Activated naive CD4-positive, alpha-beta T cell treated with anti-CD3 and anti-CD28 coated beads, Interleukin-2, amount 10 ng/mL, durations not matched to agents 5 hours and 36 hours (primary cell): Measurements from ENCODE around the gene SLC17A7. TPM values are rescaled to one million over a fixed set of nuclear protein-coding genes. Genes with fewer than 3 reads are reported as not detected.

Source experiments
- total RNA-seq, 2 experiments: library from RNA; stranded (reverse); gene quantifications; one replicate each; pipeline ENCODE4 v1.2.3, GENCODE V29; 2021

SLC17A7 gene
- under 1 TPM; 0.19 to 0.23 TPM for total RNA-seq

DNA sequence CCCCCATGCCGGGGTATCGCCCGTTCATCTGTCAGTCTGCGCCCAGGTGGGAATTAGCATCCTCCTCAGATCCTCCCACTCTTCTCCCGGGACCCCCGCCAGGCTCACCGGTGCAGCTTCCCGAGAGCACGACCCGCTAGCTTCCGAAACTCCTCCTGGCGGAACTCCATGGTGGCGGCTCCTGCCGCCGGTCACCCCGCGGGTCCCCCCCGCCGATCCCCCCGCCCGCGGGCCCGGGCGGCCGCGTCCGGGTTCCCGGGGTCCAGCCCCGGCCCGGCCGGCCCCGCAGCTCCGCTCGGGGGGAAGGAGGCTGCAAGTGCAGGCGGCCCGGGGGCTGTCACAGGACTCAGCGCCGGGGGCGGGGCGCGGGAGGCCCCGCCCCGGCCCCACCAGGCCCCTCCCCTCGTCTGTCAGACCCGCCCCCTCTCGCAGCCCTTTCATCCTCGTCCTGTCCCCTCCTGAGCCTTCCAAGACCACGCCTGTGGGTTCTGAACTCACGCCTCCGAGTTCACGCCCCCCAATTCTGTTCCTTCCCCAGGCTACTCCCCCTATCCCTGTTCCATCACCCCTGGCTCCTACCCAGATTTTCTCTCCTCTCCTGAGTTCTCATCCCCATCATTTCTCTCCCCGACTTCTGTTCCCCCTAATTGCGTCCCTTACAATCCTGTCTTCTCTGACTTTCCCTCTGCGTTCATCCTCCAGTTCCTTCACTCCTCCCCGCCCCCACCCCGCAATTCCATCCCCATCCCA is at the start of gene SLC17A7:
TSS of gene SLC17A7 (minus strand) at position 318 of the 750 bp plus-strand sequence. CDS start at position 170, 148 bp downstream.

DNA sequence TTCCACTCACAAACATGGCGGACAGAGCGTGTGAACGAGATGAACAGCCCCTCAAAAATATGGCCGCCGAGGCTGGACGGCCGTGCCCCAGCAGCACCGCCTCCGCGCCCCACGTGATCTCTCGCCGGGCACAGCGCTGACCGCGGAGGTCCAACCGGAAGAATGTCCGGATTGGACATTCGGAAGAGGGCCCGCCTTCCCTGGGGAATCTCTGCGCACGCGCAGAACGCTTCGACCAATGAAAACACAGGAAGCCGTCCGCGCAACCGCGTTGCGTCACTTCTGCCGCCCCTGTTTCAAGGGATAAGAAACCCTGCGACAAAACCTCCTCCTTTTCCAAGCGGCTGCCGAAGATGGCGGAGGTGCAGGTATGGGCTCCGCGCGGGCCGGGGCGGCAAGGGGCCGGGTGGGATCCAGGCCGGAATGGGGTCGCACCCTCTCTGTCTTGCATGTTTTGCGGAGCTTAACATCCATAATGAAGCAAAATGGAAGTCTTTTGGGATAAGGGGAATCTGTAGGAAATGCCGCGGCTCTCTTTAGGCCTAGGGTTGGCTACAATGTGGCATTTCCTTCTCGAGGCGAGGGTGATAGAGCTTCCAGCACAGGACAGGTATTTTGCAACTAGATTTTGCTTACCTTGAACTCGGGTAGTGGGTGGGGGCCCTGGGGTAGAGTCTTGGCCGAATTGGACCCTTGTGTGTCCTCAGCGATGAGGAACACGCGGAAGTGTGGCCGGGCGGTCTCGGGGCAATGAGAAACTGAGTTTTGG is 46.1 kb upstream of the SLC17A7 start, which contains the start of gene RPL13A:
TSS of gene RPL13A (plus strand) at position 332 of the 769 bp plus-strand sequence. CDS start at position 354, 22 bp downstream.

GRCh38 chr19:49473868-49474541 is 32.7 kb upstream of the SLC17A7 start, which contains the start of gene FLT3LG:
Gene FLT3LG, plus strand, starts transcription at chr19:49474215. Its CDS starts 425 bp downstream, at chr19:49474640.

GRCh38 chr19:49453013-49453756 is 11.9 kb upstream of the SLC17A7 start, which contains the start of gene ALDH16A1:
Gene ALDH16A1, plus strand, starts transcription at chr19:49453225. Its CDS starts 107 bp downstream, at chr19:49453332.

DNA sequence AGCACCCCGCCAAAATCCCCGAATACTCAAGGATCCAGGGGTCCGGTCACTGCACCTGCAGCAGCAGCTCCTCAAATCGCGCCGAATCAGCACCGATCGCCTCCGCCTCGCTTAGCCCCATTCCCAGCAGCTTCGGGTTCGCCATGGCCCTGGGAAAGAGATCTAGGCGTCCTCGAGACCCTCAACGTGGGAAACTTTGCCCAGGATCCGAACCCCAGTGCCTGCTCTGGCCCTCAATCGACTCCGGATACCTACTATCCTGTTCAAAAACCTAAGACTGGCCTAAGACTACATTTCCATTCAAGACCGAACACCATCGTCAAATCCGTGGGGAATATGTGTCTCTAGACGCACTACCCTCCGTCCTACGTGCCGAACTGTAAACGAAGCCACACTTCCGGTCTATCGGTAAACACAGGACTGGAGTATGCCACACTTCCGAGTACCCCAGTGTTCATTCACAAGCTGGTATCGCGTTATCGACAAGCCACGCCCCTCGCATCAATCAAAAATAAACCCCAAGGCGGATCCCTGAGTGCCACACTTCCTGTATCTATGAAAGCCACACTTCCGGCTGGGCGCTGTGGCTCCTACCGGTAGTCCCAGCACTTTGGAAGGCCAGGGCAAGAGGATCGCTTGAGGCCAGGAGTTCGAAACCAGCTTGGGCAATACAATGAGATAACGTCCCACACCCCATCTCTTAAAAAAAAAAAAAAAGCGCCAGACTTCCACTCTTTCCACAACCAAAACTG is 10.3 kb upstream of the SLC17A7 start, which contains the start of gene PIH1D1:
TSS of gene PIH1D1 (minus strand) at position 385 of the 752 bp plus-strand sequence. CDS start at position 145, 240 bp downstream.

DNA sequence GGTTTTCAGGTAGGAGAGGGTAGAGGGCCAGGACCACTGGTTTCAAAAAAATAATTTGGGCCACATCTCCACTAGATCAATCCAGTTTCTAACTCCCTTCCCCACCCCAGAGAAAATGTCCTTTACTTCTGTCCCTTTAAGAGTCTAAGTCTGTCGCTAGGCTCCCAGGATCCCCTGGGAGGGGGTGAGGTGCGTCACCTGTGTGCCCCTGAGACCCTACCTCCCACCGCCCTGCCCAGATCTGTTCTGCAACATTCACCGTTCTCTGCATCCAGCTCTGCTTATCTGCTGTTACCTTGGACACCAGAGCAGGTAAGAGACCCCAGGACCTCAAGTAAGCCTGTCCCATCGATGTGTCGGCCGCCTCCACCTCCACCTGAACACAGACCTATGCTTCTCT is 16.1 kb downstream of the SLC17A7 start, which contains the start of gene GFY:
TSS of gene GFY (plus strand) at position 211 of the 400 bp plus-strand sequence. CDS start 1,043 bp downstream, outside the sequence.

DNA sequence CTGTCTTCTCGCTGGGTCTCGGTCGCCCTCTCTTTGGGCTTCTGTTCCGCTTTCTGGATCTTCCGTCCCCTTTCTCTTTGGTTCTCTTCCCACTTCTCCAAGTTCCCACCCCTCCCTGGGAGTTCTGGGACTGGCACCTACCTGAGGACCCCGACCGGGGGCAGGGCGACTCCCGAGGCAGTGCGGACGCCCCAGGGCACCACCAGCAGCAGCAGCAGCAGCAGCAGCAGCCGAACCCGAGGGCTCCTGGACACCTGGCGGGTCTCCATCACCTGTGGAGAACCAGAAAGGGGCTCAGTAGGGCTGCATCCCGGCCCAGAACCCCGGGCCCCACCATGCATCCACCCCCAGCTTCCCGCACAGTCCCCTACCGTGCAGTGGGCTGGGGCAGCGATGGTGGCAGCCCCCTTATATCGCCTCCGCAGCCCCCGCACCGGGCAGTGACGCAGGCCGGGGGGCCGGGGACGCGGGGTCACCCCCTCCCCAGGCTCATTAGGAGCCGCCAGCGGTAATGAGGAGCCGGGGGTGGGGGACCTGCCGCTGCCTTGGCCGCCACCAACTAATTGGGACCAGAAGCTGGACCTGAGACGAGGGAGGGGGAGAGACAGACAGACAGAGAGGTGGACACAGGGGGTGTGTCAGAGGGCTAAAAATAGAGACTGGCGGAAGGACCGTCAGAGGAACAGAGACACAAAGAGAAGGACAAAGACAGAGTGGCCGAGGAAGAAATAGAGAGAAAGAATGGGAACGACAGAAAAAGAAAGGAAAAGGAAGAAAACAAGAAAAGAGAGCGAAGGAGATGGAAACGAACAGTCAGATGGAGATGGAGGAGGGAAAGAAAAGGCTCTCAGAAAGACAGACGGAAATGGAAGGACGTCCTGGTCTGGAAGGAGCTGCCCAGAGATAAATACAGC is 18.0 kb downstream of the SLC17A7 start, which contains the start of gene PTH2:
TSS of gene PTH2 (minus strand) at position 371 of the 914 bp plus-strand sequence. CDS start at position 269, 102 bp downstream.

GRCh38 chr19:49387936-49388372 is 53.4 kb downstream of the SLC17A7 start, which contains the start of gene KASH5:
Gene KASH5, plus strand, starts transcription at chr19:49388249. Its CDS starts 2,635 bp downstream, at chr19:49390884.

Other genes starting within 250 kb of the SLC17A7 start
- 1 to 10 TPM; 5.3 to 5.4 TPM for gene SLC6A16, start 116.3 kb downstream of the SLC17A7 start, total RNA-seq
- 100 to 1,000 TPM; 317 to 318 TPM for gene CD37, start 106.1 kb downstream of the SLC17A7 start, total RNA-seq
- gene TEAD2, start 79.1 kb downstream of the SLC17A7 start, total RNA-seq: not detected
- gene DKKL1, start 77.7 kb downstream of the SLC17A7 start, total RNA-seq: not detected
- gene KASH5, start 53.3 kb downstream of the SLC17A7 start, total RNA-seq: under 1 TPM; 0.33 to 0.46 TPM
- 1 to 10 TPM; 1.4 to 1.5 TPM for gene PTH2, start 18.1 kb downstream of the SLC17A7 start, total RNA-seq
- gene GFY, start 16.1 kb downstream of the SLC17A7 start, total RNA-seq: not detected
- 100 to 1,000 TPM; 175 to 179 TPM for gene PIH1D1, start 10.3 kb upstream of the SLC17A7 start, total RNA-seq
- 10 to 100 TPM; 45.2 to 49.4 TPM for gene ALDH16A1, start 11.7 kb upstream of the SLC17A7 start, total RNA-seq
- 100 to 1,000 TPM; 398 to 423 TPM for gene FLT3LG, start 32.7 kb upstream of the SLC17A7 start, total RNA-seq
- 1,000 to 10,000 TPM; 3,272 to 3,289 TPM for gene RPL13A, start 46.1 kb upstream of the SLC17A7 start, total RNA-seq
- gene RPS11, start 54.9 kb upstream of the SLC17A7 start, total RNA-seq: 1,000 to 10,000 TPM; 3,280 to 3,427 TPM
- 10 to 100 TPM; 28.0 to 34.5 TPM for gene FCGRT, start 71.1 kb upstream of the SLC17A7 start, total RNA-seq
- 1 to 10 TPM; 1.8 to 2.6 TPM for gene RCN3, start 86.5 kb upstream of the SLC17A7 start, total RNA-seq
- gene NOSIP, start 139.0 kb upstream of the SLC17A7 start, total RNA-seq: 100 to 1,000 TPM; 408 to 414 TPM
- 1 to 10 TPM; 1.8 to 2.2 TPM for gene PRRG2, start 139.8 kb upstream of the SLC17A7 start, total RNA-seq
- gene PRR12, start 149.7 kb upstream of the SLC17A7 start, total RNA-seq: 10 to 100 TPM; 39.3 to 40.8 TPM
- gene RRAS, start 198.6 kb upstream of the SLC17A7 start, total RNA-seq: 10 to 100 TPM; 13.7 to 13.8 TPM
- gene SCAF1, start 200.7 kb upstream of the SLC17A7 start, total RNA-seq: 10 to 100 TPM; 53.6 to 55.0 TPM
- gene IRF3, start 224.3 kb upstream of the SLC17A7 start, total RNA-seq: 100 to 1,000 TPM; 148 to 156 TPM
- gene BCL2L12, start 224.4 kb upstream of the SLC17A7 start, total RNA-seq: 10 to 100 TPM; 47.4 to 50.9 TPM
- gene PRMT1, start 235.7 kb upstream of the SLC17A7 start, total RNA-seq: 100 to 1,000 TPM; 115 to 116 TPM
- gene ADM5, start 248.1 kb upstream of the SLC17A7 start, total RNA-seq: 1 to 10 TPM; 4.8 to 5.3 TPM
- gene CPT1C, start 249.6 kb upstream of the SLC17A7 start, total RNA-seq: 1 to 10 TPM; 1.3 to 1.6 TPM